GM12873 (cell line): ENCODE data around the gene ADAMTS14.

Experiments
- CTCF ChIP-seq: IDR thresholded peaks from 2 replicates; pipeline ENCODE4 v1.5.1; 2012; ENCODE audit warnings: low read depth, mild to moderate bottlenecking, moderate library complexity, low read length, control low read depth; ENCODE audit not compliant: insufficient read depth; ENCODE audit errors: missing control alignments

Gene ADAMTS14

GRCh38 chr10:70677620-70678249 is 5.4 kb downstream of the ADAMTS14 start:
- no peak for TF ChIP-seq CTCF

- TF ChIP-seq CTCF, result no peak
Observed at GRCh38 chr10:70678250-70678635, 5.9 kb downstream of the ADAMTS14 start.

GRCh38 chr10:70678757-70679489 is 6.6 kb downstream of the ADAMTS14 start:
- no peak for TF ChIP-seq CTCF

GRCh38 chr10:70679498-70679897 is 7.2 kb downstream of the ADAMTS14 start:
- TF ChIP-seq CTCF, result no peak

GRCh38 chr10:70680899-70681730 is 8.8 kb downstream of the ADAMTS14 start:
- TF ChIP-seq CTCF, result no peak

- no peak for TF ChIP-seq CTCF
Observed at GRCh38 chr10:70681731-70682005, 9.4 kb downstream of the ADAMTS14 start.

GRCh38 chr10:70682920-70683600 is 10.8 kb downstream of the ADAMTS14 start:
- no peak for TF ChIP-seq CTCF
